Karpas-422 (cell line): ENCODE measurements around the gene NEDD4L. TPM values are rescaled to one million over a fixed set of nuclear protein-coding genes. Genes with fewer than 3 reads are reported as not detected.

Experiments
- DNase-seq: peaks from one replicate; pipeline ENCODE4 v3.0.0-alpha.2; 2015
- H2AFZ ChIP-seq: fragments of 200-600 bp; sonication (generic); 2 replicates; pipeline ENCODE4 v1.6.1; 2014; ENCODE audit warnings: antibody characterized with exemption, low read length, mixed read lengths
- H3K27ac ChIP-seq: fragments of 200-600 bp; sonication (generic); 2 replicates; pipeline ENCODE4 v1.5.1; 2014; ENCODE audit warnings: mild to moderate bottlenecking, low read length, moderate library complexity
- H3K27me3 ChIP-seq: fragments of 200-600 bp; sonication (generic); 2 replicates; pipeline ENCODE4 v1.6.1; 2014; ENCODE audit warnings: low read length, mixed read lengths
- H3K36me3 ChIP-seq: fragments of 200-600 bp; sonication (generic); 2 replicates; pipeline ENCODE4 v1.6.1; 2014; ENCODE audit warnings: low read length, mixed read lengths; ENCODE audit not compliant: insufficient read depth
- H3K4me1 ChIP-seq: fragments of 200-600 bp; sonication (generic); 2 replicates; pipeline ENCODE4 v1.6.1; 2014; ENCODE audit warnings: mild to moderate bottlenecking, low read length, mixed read lengths
- H3K4me2 ChIP-seq: fragments of 200-600 bp; sonication (generic); 2 replicates; pipeline ENCODE4 v1.6.1; 2014; ENCODE audit warnings: low read length, low read depth, mild to moderate bottlenecking; ENCODE audit not compliant: poor library complexity, severe bottlenecking
- H3K4me3 ChIP-seq: fragments of 200-600 bp; sonication (generic); 2 replicates; pipeline ENCODE4 v1.5.1; 2014; ENCODE audit warnings: mild to moderate bottlenecking, antibody characterized with exemption, low read length, mixed read lengths
- H3K79me2 ChIP-seq: fragments of 200-600 bp; sonication (generic); 2 replicates; pipeline ENCODE4 v1.6.1; 2014; ENCODE audit warnings: mild to moderate bottlenecking, low read length, mixed read lengths
- H3K9ac ChIP-seq: fragments of 200-600 bp; sonication (generic); 2 replicates; pipeline ENCODE4 v1.6.0; 2014; ENCODE audit warnings: low read length
- H3K9me2 ChIP-seq: fragments of 200-600 bp; sonication (generic), shearing (Covaris generic); replicated peaks from 2 replicates; pipeline ENCODE4 v1.6.0; 2014; ENCODE audit warnings: mild to moderate bottlenecking, low read length, moderate library complexity; ENCODE audit not compliant: insufficient read depth
- H3K9me3 ChIP-seq: fragments of 300-700, 200-600 bp; sonication (generic); 2 replicates; pipeline ENCODE4 v1.6.1; 2014; ENCODE audit warnings: low read length, mixed read lengths
- H4K20me1 ChIP-seq: fragments of 200-600 bp; sonication (generic); 2 replicates; pipeline ENCODE4 v1.6.1; 2014; ENCODE audit warnings: mild to moderate bottlenecking, antibody characterized with exemption, low read length, low read depth; ENCODE audit not compliant: insufficient read depth
- total RNA-seq: library from RNA; depleted of rRNA; stranded (reverse); fragments of >200 nt; shearing (Covaris generic); gene quantifications from 2 replicates; pipeline ENCODE4 v1.2.3, GENCODE V29; 2014; ENCODE audit warnings: low replicate concordance

Gene NEDD4L
- total RNA-seq, 1 experiment from 2014 or later = 17.1 TPM

DNA sequence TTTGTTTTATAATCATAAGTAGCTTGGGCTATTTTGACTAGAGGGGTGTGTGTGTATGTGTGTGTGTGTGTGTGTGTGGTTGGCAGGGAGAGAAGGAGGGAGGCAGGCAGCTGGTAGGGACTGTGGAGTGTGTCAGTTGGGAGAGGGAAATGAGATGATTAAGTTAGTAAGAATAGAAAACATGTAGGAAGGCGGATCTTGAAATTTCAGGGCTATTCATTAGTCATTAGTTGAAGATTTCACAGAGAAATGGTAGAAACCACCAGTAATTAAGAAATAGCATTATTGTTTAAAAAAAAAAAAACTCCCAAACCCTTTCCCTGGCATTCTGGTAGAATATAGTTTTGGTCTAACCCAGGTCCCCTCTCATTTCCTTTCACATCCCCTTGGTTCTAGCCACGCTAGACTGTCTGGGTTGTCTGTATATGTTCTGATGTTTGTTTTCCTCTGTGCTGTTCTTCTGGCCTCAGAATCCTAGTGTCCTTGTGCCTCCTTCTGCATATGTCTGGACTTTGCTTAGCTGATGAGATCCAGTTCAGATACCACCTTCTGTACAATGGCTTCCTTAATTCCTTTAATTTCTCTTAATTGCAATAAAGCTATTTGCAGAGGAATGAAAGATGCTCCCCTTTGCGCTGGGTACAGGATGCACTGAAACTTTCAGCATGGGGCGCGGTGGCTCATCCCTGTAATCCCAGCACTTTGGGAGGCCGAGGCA is 161.6 kb downstream of the NEDD4L start:
- no peak overlapping the region for H2AFZ ChIP-seq
- no peak overlapping the region for H3K9ac ChIP-seq
- H3K27me3 ChIP-seq = no peaks in the 10 kb centered on the region
- no peak overlapping the region for H3K27ac ChIP-seq
- no peak overlapping the region for H3K4me3 ChIP-seq
- no peaks in the 10 kb centered on the region for H3K9me3 ChIP-seq
- no peaks in the 10 kb centered on the region for H3K9me2 ChIP-seq
- H3K79me2 ChIP-seq = no peaks in the 10 kb centered on the region
- 0 out of 2 replicates have a peak, but pooled peaks cover 4% of the 10 kb centered on the region for H4K20me1 ChIP-seq
- no peaks in the 10 kb centered on the region for H3K36me3 ChIP-seq
- no peak overlapping the region for H3K4me2 ChIP-seq
- no peak for DNase-seq
- peaks cover 6% of the 10 kb centered on the region for H3K4me1 ChIP-seq

GRCh38 chr18:58207520-58208152 is 163.6 kb downstream of the NEDD4L start:
- Histone ChIP-seq H3K4me3 (no peak overlapping the region), H3K4me2 (no peak overlapping the region), H3K27me3 (0 out of 2 replicates have a peak, but pooled peaks cover 3% of the 10 kb centered on the region), H3K27ac (no peak overlapping the region), H2AFZ (no peak overlapping the region), H3K9me2 (no peaks in the 10 kb centered on the region), H3K79me2 (no peaks in the 10 kb centered on the region), H4K20me1 (0 out of 2 replicates have a peak, but pooled peaks cover 4% of the 10 kb centered on the region), H3K9ac (no peak overlapping the region), H3K36me3 (no peaks in the 10 kb centered on the region), H3K9me3 (no peaks in the 10 kb centered on the region), H3K4me1 (peaks cover 6% of the 10 kb centered on the region)
- no peak for DNase-seq

DNA sequence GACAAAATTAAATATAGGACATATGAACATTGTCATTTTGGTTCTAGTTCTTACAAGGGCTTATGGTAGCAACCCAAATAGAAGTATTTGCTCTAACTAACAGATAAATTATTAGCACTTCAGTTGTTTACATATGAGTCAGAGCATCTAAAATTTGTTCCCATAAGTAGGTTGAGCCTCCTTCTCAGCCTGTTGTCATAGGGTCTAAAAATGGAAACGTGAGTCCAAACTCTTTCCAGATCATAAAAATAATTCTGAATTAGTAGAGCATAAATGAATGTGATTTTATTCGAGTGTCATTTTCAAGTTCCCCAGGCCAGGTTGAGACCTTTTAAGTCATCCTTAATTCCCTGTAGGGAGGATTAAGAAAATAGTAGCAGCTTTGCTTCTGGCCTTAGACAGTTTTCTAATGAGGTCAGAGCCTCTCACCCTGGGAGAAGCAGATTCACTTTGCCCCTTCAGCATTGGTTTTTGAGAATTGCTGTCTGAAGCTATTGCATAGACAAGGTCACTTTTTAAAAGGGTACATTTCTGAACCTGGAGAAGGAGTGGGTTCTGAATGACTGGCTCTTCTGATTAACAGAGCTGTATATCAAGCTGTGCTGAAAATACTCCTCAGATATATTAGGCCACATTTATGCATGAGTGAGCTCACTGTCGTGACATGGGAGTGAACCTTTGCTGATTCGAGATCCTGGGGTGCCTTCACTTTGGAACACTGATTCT is 164.3 kb downstream of the NEDD4L start:
- no peaks in the 10 kb centered on the region for H3K9me2 ChIP-seq
- H3K9me3 ChIP-seq = no peaks in the 10 kb centered on the region
- peaks cover 6% of the 10 kb centered on the region for H3K4me1 ChIP-seq
- no peak overlapping the region for H3K9ac ChIP-seq
- H3K36me3 ChIP-seq = no peaks in the 10 kb centered on the region
- DNase-seq = no peak
- H3K27me3 ChIP-seq = 0 out of 2 replicates have a peak, but pooled peaks cover 3% of the 10 kb centered on the region
- no peak overlapping the region for H3K4me2 ChIP-seq
- no peaks in the 10 kb centered on the region for H3K79me2 ChIP-seq
- H4K20me1 ChIP-seq = peaks cover 4% of the 10 kb centered on the region; the same call in 1 of the 2 replicates
- H3K27ac ChIP-seq = no peak overlapping the region
- no peak overlapping the region for H3K4me3 ChIP-seq
- no peak overlapping the region for H2AFZ ChIP-seq

DNA sequence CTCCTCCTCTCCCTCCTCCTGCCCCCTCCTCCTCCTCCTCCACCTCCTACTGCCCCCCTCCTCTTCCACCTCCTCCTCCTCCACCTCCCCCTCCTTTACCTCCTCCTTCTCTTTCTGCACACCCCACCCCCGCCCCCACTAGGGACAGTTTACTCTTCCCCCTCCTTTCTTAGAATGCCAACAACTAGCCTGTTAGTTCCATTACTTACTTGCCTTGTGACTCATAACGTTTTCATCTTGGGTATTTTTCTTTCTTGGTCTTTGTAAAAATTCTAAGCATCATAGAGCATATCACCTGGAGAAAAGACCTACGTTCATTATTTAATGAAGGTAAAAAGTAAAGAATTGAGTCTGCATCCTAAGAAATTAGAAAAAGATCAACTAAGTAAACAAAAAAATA is 165.3 kb downstream of the NEDD4L start:
- Histone ChIP-seq H3K4me3 (no peak overlapping the region), H3K9me2 (no peaks in the 10 kb centered on the region), H3K36me3 (no peaks in the 10 kb centered on the region), H3K27ac (no peak overlapping the region), H3K4me2 (no peak overlapping the region), H3K79me2 (no peaks in the 10 kb centered on the region), H3K9ac (no peak overlapping the region), H3K9me3 (no peaks in the 10 kb centered on the region), H3K27me3 (0 out of 2 replicates have a peak, but pooled peaks cover 3% of the 10 kb centered on the region), H2AFZ (no peak overlapping the region), H4K20me1 (peaks cover 12% of the 10 kb centered on the region), H3K4me1 (peaks cover 6% of the 10 kb centered on the region)
- DNase-seq = no peak

DNA sequence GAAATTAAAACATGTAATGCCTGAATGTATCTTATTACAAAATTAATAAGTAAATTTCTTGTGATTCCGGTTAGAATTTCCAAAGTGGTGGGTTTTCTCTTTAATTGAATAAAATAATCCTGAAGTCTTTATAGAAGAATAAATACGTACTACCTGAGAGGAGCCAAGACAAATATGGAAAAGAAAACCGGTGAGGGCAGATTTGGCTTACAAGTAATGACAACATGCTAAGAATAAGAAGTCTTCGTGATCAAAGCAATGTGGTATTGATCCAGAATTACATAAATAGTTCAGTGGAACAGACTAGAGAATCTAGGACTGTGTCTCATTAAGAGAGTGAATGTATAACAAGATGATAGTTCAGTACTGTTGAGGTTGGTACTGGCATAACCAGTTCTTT is 167.5 kb downstream of the NEDD4L start:
- no peak for DNase-seq
- no peaks in the 10 kb centered on the region for H3K79me2 ChIP-seq
- H3K4me1 ChIP-seq = peaks cover 13% of the 10 kb centered on the region
- H3K9ac ChIP-seq = no peak overlapping the region
- H3K9me2 ChIP-seq = no peaks in the 10 kb centered on the region
- no peak overlapping the region for H3K4me2 ChIP-seq
- H4K20me1 ChIP-seq = peaks cover 16% of the 10 kb centered on the region
- H3K9me3 ChIP-seq = no peaks in the 10 kb centered on the region
- no peak overlapping the region for H3K4me3 ChIP-seq
- no peak overlapping the region for H3K27ac ChIP-seq
- H3K36me3 ChIP-seq = no peaks in the 10 kb centered on the region
- H3K27me3 ChIP-seq = 0 out of 2 replicates have a peak, but pooled peaks cover 3% of the 10 kb centered on the region
- H2AFZ ChIP-seq = no peak overlapping the region

DNA sequence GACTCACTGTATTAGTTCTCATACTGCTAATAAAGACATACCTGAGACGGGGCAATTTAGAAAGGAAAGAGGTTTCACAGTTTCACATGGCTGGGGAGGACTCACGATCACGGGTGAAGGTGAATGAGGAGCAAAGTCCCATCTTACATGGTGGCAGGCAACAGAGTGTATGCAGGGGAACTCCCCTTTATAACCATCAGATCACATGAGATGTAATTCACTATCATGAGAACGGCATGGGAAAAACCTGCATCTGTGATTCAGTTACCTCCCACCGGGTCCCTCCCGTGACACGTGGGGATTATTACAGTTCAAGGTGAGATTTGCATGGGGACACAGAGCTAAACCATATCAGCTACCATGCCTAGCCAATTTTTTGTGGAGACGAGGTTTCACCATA is 168.2 kb downstream of the NEDD4L start:
- H3K27me3 ChIP-seq = 0 out of 2 replicates have a peak, but pooled peaks cover 3% of the 10 kb centered on the region
- no peak overlapping the region for H3K9ac ChIP-seq
- no peak overlapping the region for H2AFZ ChIP-seq
- H3K36me3 ChIP-seq = no peaks in the 10 kb centered on the region
- no peak for DNase-seq
- H3K9me3 ChIP-seq = no peaks in the 10 kb centered on the region
- peaks cover 18% of the 10 kb centered on the region for H4K20me1 ChIP-seq
- H3K4me2 ChIP-seq = no peak overlapping the region
- no peak overlapping the region for H3K4me3 ChIP-seq
- H3K79me2 ChIP-seq = no peaks in the 10 kb centered on the region
- H3K4me1 ChIP-seq = peaks cover 13% of the 10 kb centered on the region
- H3K9me2 ChIP-seq = no peaks in the 10 kb centered on the region
- no peak overlapping the region for H3K27ac ChIP-seq

- Histone ChIP-seq H2AFZ (no peak overlapping the region), H3K4me1 (peaks cover 11% of the 10 kb centered on the region), H3K4me3 (no peak overlapping the region), H3K36me3 (no peaks in the 10 kb centered on the region), H3K27ac (no peak overlapping the region), H3K4me2 (no peak overlapping the region), H3K9me2 (no peaks in the 10 kb centered on the region), H3K79me2 (no peaks in the 10 kb centered on the region), H3K9ac (no peak overlapping the region), H4K20me1 (peaks cover 21% of the 10 kb centered on the region), H3K9me3 (no peaks in the 10 kb centered on the region), H3K27me3 (0 out of 2 replicates have a peak, but pooled peaks cover 3% of the 10 kb centered on the region)
- DNase-seq = no peak
These were observed 169.4 kb downstream of the NEDD4L start for GRCh38 chr18:58213440-58213839.

DNA sequence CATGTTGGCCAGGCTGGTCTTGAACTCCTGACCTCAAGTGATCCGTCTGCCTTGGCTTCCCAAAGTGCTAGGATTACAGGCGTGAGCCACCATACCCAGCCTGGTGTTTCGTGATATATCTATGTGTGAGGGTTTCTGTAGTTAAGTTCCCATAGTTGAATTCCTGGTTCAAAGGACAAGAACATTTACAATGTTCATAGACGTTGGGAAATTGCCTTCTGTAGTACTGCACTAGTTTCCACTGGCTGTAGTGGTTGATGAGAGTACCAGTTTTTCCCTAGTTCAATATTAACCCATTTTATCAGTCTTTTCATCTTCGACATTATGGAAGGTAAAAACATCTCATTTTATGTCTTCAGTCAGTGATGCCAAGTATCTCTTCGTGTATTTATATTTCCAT is 171.0 kb downstream of the NEDD4L start:
- no peak for DNase-seq
- peaks cover 21% of the 10 kb centered on the region for H4K20me1 ChIP-seq
- H3K9me3 ChIP-seq = no peaks in the 10 kb centered on the region
- H3K27ac ChIP-seq = no peak overlapping the region
- no peak overlapping the region for H3K4me3 ChIP-seq
- no peak overlapping the region for H3K9ac ChIP-seq
- peaks cover 7% of the 10 kb centered on the region for H3K4me1 ChIP-seq
- no peaks in the 10 kb centered on the region for H3K79me2 ChIP-seq
- H3K9me2 ChIP-seq = no peaks in the 10 kb centered on the region
- 0 out of 2 replicates have a peak, but pooled peaks cover 3% of the 10 kb centered on the region for H3K27me3 ChIP-seq
- H3K36me3 ChIP-seq = no peaks in the 10 kb centered on the region
- no peak overlapping the region for H3K4me2 ChIP-seq
- H2AFZ ChIP-seq = no peak overlapping the region
